Measurements from ENCODE around the gene SDHAF3. TPM values are rescaled to one million over a fixed set of nuclear protein-coding genes. Genes with fewer than 3 reads are reported as not detected.
"Not testable (repeated sequence)": the region's sequence is repeated elsewhere in the genome, so short reads cannot be mapped to it uniquely, and the experiment has no call there.

SDHAF3 gene
- total and polyA plus RNA-seq, 2 of the 8 experiments (the other 6 are each of a cell fraction or from before 2014, with no cell fraction given): 12.0 to 31.3 TPM

DNA sequence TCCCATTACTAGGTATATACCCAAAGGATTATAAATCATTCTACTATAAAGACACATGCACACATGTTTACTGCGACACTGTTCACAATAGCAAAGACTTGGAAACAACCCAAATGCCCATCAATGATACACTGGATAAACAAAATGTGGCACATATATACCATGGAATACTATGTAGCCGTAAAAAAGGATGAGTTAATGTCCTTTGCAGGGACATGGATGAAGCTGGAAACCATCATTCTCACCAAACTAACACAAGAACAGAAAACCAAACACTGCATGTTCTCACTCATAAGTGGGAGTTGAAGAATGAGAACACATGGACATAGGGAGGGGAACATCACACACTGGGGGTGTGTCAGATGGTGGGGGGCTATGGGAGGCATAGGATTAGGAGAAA is 78.7 kb downstream of the SDHAF3 start:
- WGBS, 2 experiments (ENCODE audit: extremely low coverage in 1 of 2, insufficient coverage in 1 of 2, insufficient read length in 1 of 2, insufficient replicate concordance in 2 of 2, low coverage in 1 of 2, low lambda C conversion rate in 2 of 2, missing lambda C conversion rate in 1 of 2): 50% methylated on average over 2 of the region's 2 CpGs; no CpG with 5 or more reads in 1 of the 2 experiments
- not testable (repeated sequence) for H3K23me2 ChIP-seq (ENCODE audit: low read depth, low read length)

More for the DNA sequence above, 78.7 kb downstream of the SDHAF3 start:
- CTCF ChIA-PET (ENCODE audit: partially characterized antibody): interaction anchor here (0.6 to 1.2 kb wide), 4 partner anchors 15 to 358 kb away, joined by 3 to 4 read pairs (median 3); no protein-coding TSS in a partner anchor
- H4K5ac ChIP-seq (ENCODE audit: insufficient read length, low read depth, low read length); H3K9me3 ChIP-seq (ENCODE audit: insufficient read depth in 2 of 2, low read depth in 1 of 2, low read length in 1 of 2); H3K79me2 ChIP-seq (ENCODE audit: control insufficient read depth in 1 of 2, insufficient read depth in 2 of 2, low read length in 2 of 2); H3K36me3 ChIP-seq (ENCODE audit: control insufficient read depth in 2 of 4, insufficient read depth in 4 of 4, low read length in 3 of 4); H2BK12ac ChIP-seq (ENCODE audit: low read depth, low read length); H3K27me3 ChIP-seq (replicated peaks in 1 of 4; ENCODE audit: control insufficient read depth in 3 of 4, extremely low read depth in 1 of 4, insufficient read depth in 3 of 4, low read length in 3 of 4); H2AFZ ChIP-seq (ENCODE audit: low read length); H4K91ac ChIP-seq (replicated peaks; ENCODE audit: insufficient read length, low read length); H2BK20ac ChIP-seq (ENCODE audit: low read length); H3K56ac ChIP-seq (replicated peaks; ENCODE audit: insufficient read length, low read depth, low read length); H4K8ac ChIP-seq (ENCODE audit: extremely low read depth, insufficient read depth, low read length); DNase-seq (ENCODE audit: low read depth in 1 of 2, low spot score in 2 of 2); H3K4me3 ChIP-seq (ENCODE audit: extremely low read depth in 1 of 4, insufficient read depth in 2 of 4, low read depth in 3 of 4, low read length in 4 of 4); H3K9ac ChIP-seq (replicated peaks in 1 of 4; ENCODE audit: extremely low read depth in 1 of 4, low read depth in 3 of 4, low read length in 3 of 4); H3K23ac ChIP-seq (ENCODE audit: insufficient read length); H2AK5ac ChIP-seq (ENCODE audit: low read depth, low read length); H3K27ac ChIP-seq (ENCODE audit: low read depth, low read length); H3K4ac ChIP-seq (replicated peaks; ENCODE audit: insufficient read length, low read depth, low read length); H3K18ac ChIP-seq (ENCODE audit: extremely low read depth, low read length); H3K4me1 ChIP-seq (replicated peaks in 1 of 4; ENCODE audit: control insufficient read depth in 3 of 4, insufficient read depth in 4 of 4, low read length in 3 of 4); H3K4me2 ChIP-seq (ENCODE audit: insufficient read depth in 1 of 2, low read depth in 2 of 2, low read length in 2 of 2); H3K79me1 ChIP-seq (ENCODE audit: low read depth, low read length); FAIRE-seq; H2BK5ac ChIP-seq (ENCODE audit: low read depth, low read length); H4K20me1 ChIP-seq (replicated peaks in 1 of 2; ENCODE audit: control insufficient read depth in 1 of 2, insufficient read depth in 2 of 2, low read length in 2 of 2); H2BK120ac ChIP-seq (replicated peaks; ENCODE audit: low read depth, low read length); H2BK15ac ChIP-seq (ENCODE audit: low read length); POLR2A ChIA-PET (ENCODE audit: partially characterized antibody); H3K14ac ChIP-seq (ENCODE audit: insufficient read length): not testable (repeated sequence)

Measured in H1 (cell line).